HG03442 (cell line): ENCODE data around the gene THPO.

Source experiments
- ATAC-seq: cut with Tn5 transposase; IDR thresholded peaks from one replicate; pipeline ENCODE4 v1.9.1; 2021; ENCODE audit warnings: mild to moderate bottlenecking, moderate library complexity; ENCODE audit not compliant: unreplicated experiment

The THPO gene

GRCh38 chr3:184386047-184386806, 8.2 kb upstream of the THPO start:
- no peak for ATAC-seq

- no peak for ATAC-seq
These were observed 6.9 kb upstream of the THPO start for GRCh38 chr3:184384856-184385422.

- ATAC-seq: no peak
These were observed 6.3 kb upstream of the THPO start for GRCh38 chr3:184384342-184384741.

- no peak for ATAC-seq
These were observed 5.2 kb upstream of the THPO start for GRCh38 chr3:184383033-184383740.

GRCh38 chr3:184382326-184383032, 4.5 kb upstream of the THPO start:
- no peak for ATAC-seq

- ATAC-seq: no peak
These were observed 3.5 kb upstream of the THPO start for GRCh38 chr3:184381261-184382224.

GRCh38 chr3:184380627-184381260, 2.7 kb upstream of the THPO start:
- no peak for ATAC-seq

GRCh38 chr3:184380185-184380626, 2.2 kb upstream of the THPO start:
- ATAC-seq: no peak

GRCh38 chr3:184379358-184380184, 1.6 kb upstream of the THPO start, which contains the start of gene CHRD:
CHRD (plus strand) TSS chr3:184380054; CDS start chr3:184380319, 265 bp downstream.
- ATAC-seq: no peak

- no peak for ATAC-seq
These were observed 797 bp upstream of the THPO start for GRCh38 chr3:184378651-184379357.

- no peak for ATAC-seq
These were observed 633 bp downstream of the THPO start for GRCh38 chr3:184377374-184377773.

- ATAC-seq: no peak
These were observed 2.1 kb downstream of the THPO start for GRCh38 chr3:184375747-184376461.

- no peak for ATAC-seq
These were observed 4.6 kb downstream of the THPO start for GRCh38 chr3:184373422-184373821.

- no peak for ATAC-seq
These were observed 5.1 kb downstream of the THPO start for GRCh38 chr3:184372911-184373310.

GRCh38 chr3:184372296-184372821, 5.6 kb downstream of the THPO start:
- no peak for ATAC-seq

- peak; percentile 55 for ATAC-seq
These were observed 6.4 kb downstream of the THPO start for GRCh38 chr3:184371570-184372018.

GRCh38 chr3:184368586-184369183, 9.3 kb downstream of the THPO start:
- no peak for ATAC-seq
